BLaER1 treated with 17β-estradiol and CSF1 and Interleukin-3, amounts not matched to agents 10 nM and 100 nM (cell line): ENCODE measurements around the gene BATF2.

ENCODE experiments used
- H3K27ac ChIP-seq, 11 experiments: shearing (Covaris generic); formaldehyde crosslinking; 2 replicates each; pipeline ENCODE4 v1.8.1; 2022
- H3K27me3 ChIP-seq, 11 experiments: shearing (Covaris generic); formaldehyde crosslinking; 2 replicates each; pipeline ENCODE4 v1.8.1; 2022
- H3K36me3 ChIP-seq, 11 experiments: shearing (Covaris generic); formaldehyde crosslinking; 2 replicates each; pipeline ENCODE4 v1.8.1; 2022
- H3K4me1 ChIP-seq, 10 experiments: shearing (Covaris generic); formaldehyde crosslinking; 2 replicates each; pipeline ENCODE4 v1.8.1; 2022
- H3K4me2 ChIP-seq, 11 experiments: shearing (Covaris generic); formaldehyde crosslinking; 2 replicates each; pipeline ENCODE4 v1.8.1; 2022
- H3K4me3 ChIP-seq, 10 experiments: shearing (Covaris generic); formaldehyde crosslinking; 2 replicates each; pipeline ENCODE4 v1.8.1; 2022
- H3K9ac ChIP-seq, 11 experiments: shearing (Covaris generic); formaldehyde crosslinking; 2 replicates each; pipeline ENCODE4 v1.8.1; 2022
- H3K9me3 ChIP-seq, 11 experiments: shearing (Covaris generic); formaldehyde crosslinking; replicated peaks in 1 of 11; 2 replicates each; pipeline ENCODE4 v1.8.1; 2022
- H4K20me1 ChIP-seq, 11 experiments: shearing (Covaris generic); formaldehyde crosslinking; 2 replicates each; pipeline ENCODE4 v1.8.1; 2022
- Cebpa-rat ChIP-seq, 11 experiments: shearing (Covaris generic); IDR thresholded peaks; 2 replicates each; pipeline ENCODE4 v1.8.1; 2022

The BATF2 gene

GRCh38 chr11:64963072-64963631 is 33.6 kb downstream of the BATF2 start:
- H3K9ac ChIP-seq = no peak overlapping the region

GRCh38 chr11:64960719-64961118 is 36.1 kb downstream of the BATF2 start:
- Histone ChIP-seq H3K4me3 (no peak overlapping the region), H3K4me1 (peaks cover 0 to 19% (median 4%) of the 10 kb centered on the region in 10 experiments; a peak in 7 of 20 replicates), H4K20me1 (no peaks in the 10 kb centered on the region), H3K9me3 (no peaks in the 10 kb centered on the region), H3K4me2 (no peak overlapping the region), H3K27me3 (no peaks in the 10 kb centered on the region), H3K27ac (no peak overlapping the region), H3K36me3 (no peaks in the 10 kb centered on the region), H3K9ac (no peak overlapping the region)
- no peak for TF ChIP-seq Cebpa-rat (IDR thresholded peaks at IDR 0.05)

More at GRCh38 chr11:64963072-64963631, 33.6 kb downstream of the BATF2 start:
- H4K20me1 ChIP-seq = no peaks in the 10 kb centered on the region
- peaks cover 0 to 19% (median 5%) of the 10 kb centered on the region in 10 experiments; a peak in 7 of 20 replicates for H3K4me1 ChIP-seq
- no peaks in the 10 kb centered on the region for H3K36me3 ChIP-seq
- no peak for TF ChIP-seq Cebpa-rat (IDR thresholded peaks at IDR 0.05)
- no peak overlapping the region for H3K4me2 ChIP-seq
- H3K27me3 ChIP-seq = no peaks in the 10 kb centered on the region
- no peak overlapping the region for H3K4me3 ChIP-seq
- H3K27ac ChIP-seq = no peak overlapping the region
- H3K9me3 ChIP-seq = no peaks in the 10 kb centered on the region

GRCh38 chr11:64959498-64959897 is 37.3 kb downstream of the BATF2 start:
- H3K9ac ChIP-seq = no peak overlapping the region
- H3K9me3 ChIP-seq = no peaks in the 10 kb centered on the region
- no peak overlapping the region for H3K4me3 ChIP-seq
- peaks cover 0 to 14% (median 2%) of the 10 kb centered on the region in 10 experiments; a peak in 7 of 20 replicates for H3K4me1 ChIP-seq
- no peak overlapping the region for H3K27ac ChIP-seq
- H3K4me2 ChIP-seq = no peak overlapping the region
- no peaks in the 10 kb centered on the region for H4K20me1 ChIP-seq
- no peaks in the 10 kb centered on the region for H3K36me3 ChIP-seq
- H3K27me3 ChIP-seq = no peaks in the 10 kb centered on the region
- no peak for TF ChIP-seq Cebpa-rat (IDR thresholded peaks at IDR 0.05)

GRCh38 chr11:64954201-64954600 is 42.6 kb downstream of the BATF2 start:
- H3K9me3 ChIP-seq = no peaks in the 10 kb centered on the region
- no peaks in the 10 kb centered on the region for H3K27me3 ChIP-seq
- no peak overlapping the region for H3K9ac ChIP-seq
- no peak overlapping the region for H3K4me3 ChIP-seq
- no peak for TF ChIP-seq Cebpa-rat (IDR thresholded peaks at IDR 0.05)
- H3K36me3 ChIP-seq = no peaks in the 10 kb centered on the region
- no peaks in the 10 kb centered on the region for H3K4me1 ChIP-seq
- no peak overlapping the region for H3K27ac ChIP-seq
- no peaks in the 10 kb centered on the region for H4K20me1 ChIP-seq
- H3K4me2 ChIP-seq = no peak overlapping the region

- Histone ChIP-seq H3K4me2 (no peak overlapping the region), H3K27me3 (no peaks in the 10 kb centered on the region), H3K36me3 (no peaks in the 10 kb centered on the region), H3K4me3 (no peak overlapping the region), H3K27ac (no peak overlapping the region), H3K4me1 (no peaks in the 10 kb centered on the region), H3K9me3 (no peaks in the 10 kb centered on the region), H3K9ac (no peak overlapping the region), H4K20me1 (no peaks in the 10 kb centered on the region)
- 0 out of 22 replicates have a peak, but pooled peaks of 1 of the 11 experiments have one; percentile 23 for TF ChIP-seq Cebpa-rat (IDR thresholded peaks at IDR 0.05)
These were observed 45.2 kb downstream of the BATF2 start for GRCh38 chr11:64951529-64951928.

GRCh38 chr11:64947208-64947814 is 49.5 kb downstream of the BATF2 start:
- H3K27me3 ChIP-seq = no peaks in the 10 kb centered on the region

More at GRCh38 chr11:64947208-64947814, 49.5 kb downstream of the BATF2 start:
- Histone ChIP-seq H3K27ac (no peak overlapping the region), H4K20me1 (no peaks in the 10 kb centered on the region), H3K9ac (no peak overlapping the region), H3K4me1 (no peaks in the 10 kb centered on the region), H3K9me3 (no peaks in the 10 kb centered on the region), H3K4me3 (no peak overlapping the region), H3K4me2 (no peak overlapping the region), H3K36me3 (no peaks in the 10 kb centered on the region)
- no peak for TF ChIP-seq Cebpa-rat (IDR thresholded peaks at IDR 0.05)
